K562 (cell line): Measurements from ENCODE around the gene PTPRG. TPM values are rescaled to one million over a fixed set of nuclear protein-coding genes. Genes with fewer than 3 reads are reported as not detected.

ENCODE experiments used
- ATAC-seq: fragments of 200-7000 bp; cut with Tn5 transposase; 3 replicates; pipeline ENCODE4 v1.9.1; 2020; ENCODE audit warnings: moderate library complexity
- BruUV-seq: library from RNA; stranded (reverse); fragments of 400-500 nt; replicated peaks from 2 replicates; lab custom pipeline; 2021; lab: Mats Ljungman, UMichigan
- CTCF ChIA-PET: fragments of 300-600 bp; formaldehyde crosslinking; extraction: SDS; loops from one replicate; lab custom pipeline; 2021; ENCODE audit warnings: low intra/inter-chr PET ratio; lab: Yijun Ruan, JAX
- POLR2A ChIA-PET: fragments of 300-600, 350-650 bp; sonication (Branson Sonifier 250); formaldehyde crosslinking; extraction: SDS; loops from one replicate; lab custom pipeline; 2021; ENCODE audit warnings: antibody characterized with exemption, inconsistent platforms; lab: Yijun Ruan, JAX
- DNase-seq, 4 experiments: peaks; one replicate each; pipeline versions ENCODE4 v3.0.0 to v3.0.0-alpha.2; 2011 to 2018; ENCODE audit warnings: low spot score in 3 of 4, mixed read lengths in 3 of 4; ENCODE audit errors: extremely low read depth in 1 of 4
- FAIRE-seq: peaks from 2 replicates; lab custom pipeline; 2011; peaks lifted over from hg19 to GRCh38; lab: Jason Lieb, UNC
- H2AFZ ChIP-seq: 2 replicates; pipeline ENCODE4 v1.6.0; 2011; ENCODE audit warnings: low read depth, low read length, control low read depth, inconsistent platforms
- H3K27ac ChIP-seq: fragments of 200-600 bp; 3 replicates; pipeline ENCODE4 v1.8.0; 2011; ENCODE audit warnings: low read depth, mild to moderate bottlenecking, control low read depth, inconsistent platforms, low read length, moderate library complexity, mixed read lengths; ENCODE audit errors: extremely low read depth
- H3K27me3 ChIP-seq, 2 experiments: fragments of 300-600 bp in 1 of 2; 2 replicates in 1 of 2; 3 replicates in 1 of 2; pipeline versions ENCODE4 v1.6.0 to v1.8.0; 2011; ENCODE audit warnings: inconsistent platforms in 2 of 2, low read length in 2 of 2, mild to moderate bottlenecking in 1 of 2, mixed read lengths in 1 of 2, moderate library complexity in 1 of 2; ENCODE audit not compliant: control insufficient read depth in 2 of 2, insufficient read depth in 2 of 2
- H3K36me3 ChIP-seq: fragments of 300-600 bp; 3 replicates; pipeline ENCODE4 v1.8.0; 2011; ENCODE audit warnings: mild to moderate bottlenecking, low read length, inconsistent platforms; ENCODE audit not compliant: control insufficient read depth, insufficient read depth
- H3K4me1 ChIP-seq, 2 experiments: fragments of 200-600 bp in 1 of 2; replicated peaks in 1 of 2; 2 replicates in 1 of 2; 3 replicates in 1 of 2; pipeline versions ENCODE4 v1.5.1 to v1.8.0; 2011; ENCODE audit warnings: inconsistent platforms in 2 of 2, low read length in 2 of 2, mild to moderate bottlenecking in 1 of 2, mixed read lengths in 1 of 2, moderate library complexity in 1 of 2; ENCODE audit not compliant: control insufficient read depth in 2 of 2, insufficient read depth in 2 of 2
- H3K4me2 ChIP-seq: 2 replicates; pipeline ENCODE4 v1.6.1; 2011; ENCODE audit warnings: low read length, control low read depth, inconsistent platforms, mixed read lengths; ENCODE audit not compliant: insufficient read depth
- H3K4me3 ChIP-seq: fragments of 200-600 bp; sonication (generic), shearing (Covaris generic); 2 replicates; pipeline ENCODE4 v1.5.1; 2016; ENCODE audit warnings: control low read depth, inconsistent platforms
- H3K79me2 ChIP-seq: fragments of 200-600 bp; 3 replicates; pipeline ENCODE4 v1.8.0; 2011; ENCODE audit warnings: low read length, inconsistent platforms; ENCODE audit not compliant: control insufficient read depth, insufficient read depth
- H3K9ac ChIP-seq, 2 experiments: 2 replicates each; pipeline versions ENCODE4 v1.6.0 to v1.6.1; 2011; ENCODE audit warnings: low read depth in 2 of 2, low read length in 2 of 2, control low read depth in 1 of 2, inconsistent platforms in 1 of 2, mild to moderate bottlenecking in 1 of 2, mixed read lengths in 1 of 2; ENCODE audit not compliant: insufficient read depth in 1 of 2
- H3K9me1 ChIP-seq: one replicate; pipeline ENCODE4 v1.6.0; 2011; ENCODE audit warnings: inconsistent platforms, mild to moderate bottlenecking, low read length, moderate library complexity; ENCODE audit not compliant: control insufficient read depth, insufficient read depth
- H3K9me3 ChIP-seq: replicated peaks from 2 replicates; pipeline ENCODE4 v1.5.1; 2011; ENCODE audit warnings: low read depth, low read length, inconsistent platforms; ENCODE audit not compliant: control insufficient read depth, insufficient read depth
- H4K20me1 ChIP-seq: replicated peaks from 2 replicates; pipeline ENCODE4 v1.6.1; 2011; ENCODE audit warnings: low read length, inconsistent platforms, mixed read lengths; ENCODE audit not compliant: control insufficient read depth, insufficient read depth
- CBFA2T2 ChIP-seq: fragments of 450-650 bp; conservative IDR thresholded peaks from 2 replicates; pipeline ENCODE4 v1.6.1; 2017; ENCODE audit warnings: mild to moderate bottlenecking
- FOXM1 ChIP-seq, 2 experiments: fragments of 450-650 bp in 1 of 2; sonication (generic) in 1 of 2; formaldehyde crosslinking in 1 of 2; IDR thresholded peaks; 2 replicates each; pipeline versions ENCODE4 v1.6.1 to v1.9.0; 2017 to 2022; ENCODE audit warnings: low read depth in 2 of 2, mild to moderate bottlenecking in 2 of 2, missing genetic modification reagents in 1 of 2, moderate library complexity in 1 of 2
- HMG20A ChIP-seq: fragments of 450-650 bp; formaldehyde crosslinking; conservative IDR thresholded peaks from 2 replicates; pipeline ENCODE4 v1.4.0; 2020; ENCODE audit warnings: mild to moderate bottlenecking, mixed read lengths
- IRF2 ChIP-seq: sonication (generic); formaldehyde crosslinking; IDR thresholded peaks from 2 replicates; pipeline ENCODE4 v1.8.1; 2022; ENCODE audit warnings: mild to moderate bottlenecking, missing genetic modification reagents
- JUN ChIP-seq, 2 experiments: sonication (generic) in 1 of 2; formaldehyde crosslinking in 1 of 2; IDR thresholded peaks; 2 replicates each; pipeline versions ENCODE4 v1.6.1 to v1.8.0; 2012 to 2022; ENCODE audit warnings: borderline replicate concordance in 2 of 2, mild to moderate bottlenecking in 2 of 2, improper control_type of control experiment in 1 of 2, low read depth in 1 of 2, low read length in 1 of 2, missing genetic modification reagents in 1 of 2
- KLF16 ChIP-seq: IDR thresholded peaks from 2 replicates; pipeline ENCODE4 v1.6.1; 2016; ENCODE audit warnings: antibody characterized with exemption
- MAFG ChIP-seq: fragments of 450-650 bp; conservative IDR thresholded peaks from 2 replicates; pipeline ENCODE4 v1.6.1; 2016; ENCODE audit warnings: missing genetic modification characterization, missing compliant biosample characterization
- NR2F6 ChIP-seq: fragments of 450-650 bp; formaldehyde crosslinking; IDR thresholded peaks from 2 replicates; pipeline ENCODE4 v1.4.0; 2020; ENCODE audit warnings: mild to moderate bottlenecking
- SMAD4 ChIP-seq: fragments of 250-450 bp; sonication (Bioruptor Pico); conservative IDR thresholded peaks from 2 replicates; pipeline ENCODE4 v1.8.0; 2021; ENCODE audit warnings: inconsistent platforms, mild to moderate bottlenecking, moderate library complexity
- ZBTB40 ChIP-seq, 2 experiments: fragments of 450-650 bp in 1 of 2; sonication (generic) in 1 of 2; formaldehyde crosslinking in 1 of 2; IDR thresholded peaks; 2 replicates each; pipeline versions ENCODE4 v1.7.1 to v1.9.0; 2016 to 2022; ENCODE audit warnings: inconsistent platforms in 1 of 2, mild to moderate bottlenecking in 1 of 2, missing genetic modification reagents in 1 of 2
- ZBTB43 ChIP-seq: sonication (generic); formaldehyde crosslinking; IDR thresholded peaks from 2 replicates; pipeline ENCODE4 v1.8.0; 2023; ENCODE audit warnings: mild to moderate bottlenecking, missing genetic modification reagents
- WGBS: fragments of 100-300 bp; shearing (Covaris generic); methylation state at CpG from one replicate; pipeline ENCODE4 v1.1.6; 2016; ENCODE audit warnings: low coverage, mixed read lengths; ENCODE audit not compliant: insufficient coverage; ENCODE audit errors: missing lambda C conversion rate; 5-methylcytosine and 5-hydroxymethylcytosine counted together
- in situ Hi-C: fragments of 300-500 bp; cut with MboI; formaldehyde crosslinking; loops from 4 replicates; pipeline ENCODE4 v1.15.0; 2018; ENCODE audit warnings: inconsistent platforms, mixed read lengths
- intact Hi-C: fragments of 100-400 bp; cut with micrococcal nuclease; formaldehyde crosslinking; loops from 2 replicates; pipeline ENCODE4 v1.14.2; 2022
- polyA plus RNA-seq, 8 experiments: library from polyadenylated mRNA; depleted of rRNA in 4 of 8; stranded (reverse) in 5 of 8; unstranded in 3 of 8; fragments of >200 nt; fragmentation: Nextera tagmentation in 2 of 8; fragmentation: Illumina TruSeq in 1 of 8; extraction: Ambion mirVana in 2 of 8; extraction: Trizol in 1 of 8; gene quantifications; 2 replicates each; pipeline versions ENCODE4 v1.2.1 to v1.2.3, GENCODE V29; 2011 to 2014; ENCODE audit warnings: inconsistent platforms in 1 of 8, missing spikeins in 1 of 8
- total RNA-seq, 7 experiments: library from RNA; depleted of rRNA in 6 of 7; stranded (reverse); fragments of >200 nt in 6 of 7; fragmentation: Illumina TruSeq in 2 of 7; extraction: Trizol in 2 of 7; gene quantifications; 2 replicates each; pipeline versions ENCODE4 v1.2.1 to v1.2.3, GENCODE V29; 2011 to 2021; ENCODE audit warnings: low replicate concordance in 1 of 7

Gene PTPRG
- total and polyA plus RNA-seq, 9 of the 15 experiments (the other 6 are each of a cell fraction or from before 2014, with no cell fraction given), result 0.16 TPM; not detected in 8

GRCh38 chr3:62167566-62168262, 606.3 kb downstream of the PTPRG start:
- Histone ChIP-seq H3K4me1 (no peaks in the 10 kb centered on the region), H3K9me3 (no peaks in the 10 kb centered on the region), H3K27me3 (peaks cover 0 to 6% of the 10 kb centered on the region in 2 experiments; a peak in 1 of 5 replicates), H3K27ac (no peak overlapping the region), H4K20me1 (no peaks in the 10 kb centered on the region), H3K4me3 (no peak overlapping the region), H2AFZ (no peak overlapping the region), H3K9ac (no peak overlapping the region), H3K79me2 (no peaks in the 10 kb centered on the region), H3K9me1 (no peaks in the 10 kb centered on the region), H3K4me2 (no peak overlapping the region), H3K36me3 (no peaks in the 10 kb centered on the region)
- DNase-seq (no peak), ATAC-seq (no peak), FAIRE-seq (no peak)
- ChIA-PET POLR2A (no interaction called here), CTCF (no interaction called here)
- intact Hi-C loops (no loop called here), in situ Hi-C loops (no loop called here)
- WGBS, result 2% methylated on average over 12 of the region's 12 CpGs
- no TSS peak for BruUV-seq
- no peak for TF ChIP-seq MAFG (tag)
- TF ChIP-seq HMG20A (CRISPR knock-in tag), result no peak
- no peak for TF ChIP-seq ZBTB43 (CRISPR knock-in tag)
- TF ChIP-seq SMAD4 (CRISPR knock-in tag), result no peak
- TF ChIP-seq FOXM1 (IDR thresholded peaks at IDR 0.05; ENCODE audit: low read depth), result no peak
- TF ChIP-seq FOXM1 (CRISPR knock-in tag; IDR thresholded peaks at IDR 0.05; ENCODE audit: low read depth), result no peak
- no peak for TF ChIP-seq NR2F6 (CRISPR knock-in tag)
- no peak for TF ChIP-seq JUN (IDR thresholded peaks at IDR 0.05; ENCODE audit: borderline replicate concordance, low read depth, low read length)
- no peak for TF ChIP-seq JUN (CRISPR knock-in tag; IDR thresholded peaks at IDR 0.05; ENCODE audit: borderline replicate concordance)
- TF ChIP-seq KLF16, result no peak
- TF ChIP-seq IRF2 (CRISPR knock-in tag), result no peak
- no peak for TF ChIP-seq ZBTB40 (IDR thresholded peaks at IDR 0.05)
- TF ChIP-seq ZBTB40 (CRISPR knock-in tag; IDR thresholded peaks at IDR 0.05), result no peak
- TF ChIP-seq CBFA2T2, result no peak
